ENCODE results near the gene TYW1.
"Not testable (repeated sequence)": the region's sequence is repeated elsewhere in the genome, so short reads cannot be mapped to it uniquely, and the experiment has no call there.

The TYW1 gene

GRCh38 chr7:67184912-67185659, 188.5 kb downstream of the TYW1 start:
- H3K9me3 ChIP-seq (ENCODE audit: control insufficient read depth in 2 of 2, low read length in 2 of 2); H3K9ac ChIP-seq (ENCODE audit: low read depth in 1 of 2, low read length in 2 of 2); H3K36me3 ChIP-seq (ENCODE audit: control insufficient read depth in 2 of 2, insufficient read depth in 2 of 2, low read length in 2 of 2); H3K4me3 ChIP-seq (ENCODE audit: low read length in 2 of 2); H3K27ac ChIP-seq (ENCODE audit: low read depth in 2 of 2, low read length in 2 of 2); H3K27me3 ChIP-seq (ENCODE audit: control insufficient read depth in 2 of 2, insufficient read depth in 2 of 2, low read length in 2 of 2); H3K4me1 ChIP-seq (ENCODE audit: control insufficient read depth in 2 of 2, insufficient read depth in 2 of 2, low read length in 2 of 2): not testable (repeated sequence)

GRCh38 chr7:67185660-67186129, 189.1 kb downstream of the TYW1 start:
- not testable (repeated sequence) for H3K9ac ChIP-seq (ENCODE audit: low read depth in 1 of 2, low read length in 2 of 2); H3K9me3 ChIP-seq (ENCODE audit: control insufficient read depth in 2 of 2, low read length in 2 of 2); H3K27me3 ChIP-seq (ENCODE audit: control insufficient read depth in 2 of 2, insufficient read depth in 2 of 2, low read length in 2 of 2); H3K4me3 ChIP-seq (ENCODE audit: low read length in 2 of 2); H3K27ac ChIP-seq (ENCODE audit: low read depth in 2 of 2, low read length in 2 of 2); H3K36me3 ChIP-seq (ENCODE audit: control insufficient read depth in 2 of 2, insufficient read depth in 2 of 2, low read length in 2 of 2); H3K4me1 ChIP-seq (ENCODE audit: control insufficient read depth in 2 of 2, insufficient read depth in 2 of 2, low read length in 2 of 2)

GRCh38 chr7:67189160-67189559, 192.5 kb downstream of the TYW1 start:
- H3K27me3 ChIP-seq (ENCODE audit: control insufficient read depth in 2 of 2, insufficient read depth in 2 of 2, low read length in 2 of 2) = not testable (repeated sequence)

GRCh38 chr7:67189801-67190465, 193.3 kb downstream of the TYW1 start:
- H3K27ac ChIP-seq (ENCODE audit: low read depth in 2 of 2, low read length in 2 of 2); H3K4me1 ChIP-seq (ENCODE audit: control insufficient read depth in 2 of 2, insufficient read depth in 2 of 2, low read length in 2 of 2); H3K9me3 ChIP-seq (ENCODE audit: control insufficient read depth in 2 of 2, low read length in 2 of 2); H3K27me3 ChIP-seq (ENCODE audit: control insufficient read depth in 2 of 2, insufficient read depth in 2 of 2, low read length in 2 of 2); H3K9ac ChIP-seq (ENCODE audit: low read depth in 1 of 2, low read length in 2 of 2); H3K36me3 ChIP-seq (ENCODE audit: control insufficient read depth in 2 of 2, insufficient read depth in 2 of 2, low read length in 2 of 2); H3K4me3 ChIP-seq (ENCODE audit: low read length in 2 of 2): not testable (repeated sequence)

More at GRCh38 chr7:67189160-67189559, 192.5 kb downstream of the TYW1 start:
- not testable (repeated sequence) for H3K9me3 ChIP-seq (ENCODE audit: control insufficient read depth in 2 of 2, low read length in 2 of 2); H3K9ac ChIP-seq (ENCODE audit: low read depth in 1 of 2, low read length in 2 of 2); H3K4me1 ChIP-seq (ENCODE audit: control insufficient read depth in 2 of 2, insufficient read depth in 2 of 2, low read length in 2 of 2); H3K27ac ChIP-seq (ENCODE audit: low read depth in 2 of 2, low read length in 2 of 2); H3K4me3 ChIP-seq (ENCODE audit: low read length in 2 of 2); H3K36me3 ChIP-seq (ENCODE audit: control insufficient read depth in 2 of 2, insufficient read depth in 2 of 2, low read length in 2 of 2)

- not testable (repeated sequence) for H3K27me3 ChIP-seq (ENCODE audit: control insufficient read depth in 2 of 2, insufficient read depth in 2 of 2, low read length in 2 of 2); H3K4me1 ChIP-seq (ENCODE audit: control insufficient read depth in 2 of 2, insufficient read depth in 2 of 2, low read length in 2 of 2); H3K4me3 ChIP-seq (ENCODE audit: low read length in 2 of 2); H3K9me3 ChIP-seq (ENCODE audit: control insufficient read depth in 2 of 2, low read length in 2 of 2); H3K9ac ChIP-seq (ENCODE audit: low read depth in 1 of 2, low read length in 2 of 2); H3K36me3 ChIP-seq (ENCODE audit: control insufficient read depth in 2 of 2, insufficient read depth in 2 of 2, low read length in 2 of 2); H3K27ac ChIP-seq (ENCODE audit: low read depth in 2 of 2, low read length in 2 of 2)
Observed at GRCh38 chr7:67191002-67191720, 194.5 kb downstream of the TYW1 start.

GRCh38 chr7:67192123-67192702, 195.6 kb downstream of the TYW1 start:
- H3K9ac ChIP-seq (ENCODE audit: low read depth in 1 of 2, low read length in 2 of 2) = not testable (repeated sequence)

GRCh38 chr7:67192889-67193613, 196.4 kb downstream of the TYW1 start:
- not testable (repeated sequence) for H3K9ac ChIP-seq (ENCODE audit: low read depth in 1 of 2, low read length in 2 of 2); H3K36me3 ChIP-seq (ENCODE audit: control insufficient read depth in 2 of 2, insufficient read depth in 2 of 2, low read length in 2 of 2); H3K27ac ChIP-seq (ENCODE audit: low read depth in 2 of 2, low read length in 2 of 2); H3K27me3 ChIP-seq (ENCODE audit: control insufficient read depth in 2 of 2, insufficient read depth in 2 of 2, low read length in 2 of 2); H3K4me3 ChIP-seq (ENCODE audit: low read length in 2 of 2); H3K4me1 ChIP-seq (ENCODE audit: control insufficient read depth in 2 of 2, insufficient read depth in 2 of 2, low read length in 2 of 2); H3K9me3 ChIP-seq (ENCODE audit: control insufficient read depth in 2 of 2, low read length in 2 of 2)

More at GRCh38 chr7:67192123-67192702, 195.6 kb downstream of the TYW1 start:
- not testable (repeated sequence) for H3K4me1 ChIP-seq (ENCODE audit: control insufficient read depth in 2 of 2, insufficient read depth in 2 of 2, low read length in 2 of 2); H3K36me3 ChIP-seq (ENCODE audit: control insufficient read depth in 2 of 2, insufficient read depth in 2 of 2, low read length in 2 of 2); H3K27me3 ChIP-seq (ENCODE audit: control insufficient read depth in 2 of 2, insufficient read depth in 2 of 2, low read length in 2 of 2); H3K4me3 ChIP-seq (ENCODE audit: low read length in 2 of 2); H3K9me3 ChIP-seq (ENCODE audit: control insufficient read depth in 2 of 2, low read length in 2 of 2); H3K27ac ChIP-seq (ENCODE audit: low read depth in 2 of 2, low read length in 2 of 2)

GRCh38 chr7:67196176-67196575, 199.5 kb downstream of the TYW1 start:
- not testable (repeated sequence) for H3K4me3 ChIP-seq (ENCODE audit: low read length in 2 of 2); H3K27me3 ChIP-seq (ENCODE audit: control insufficient read depth in 2 of 2, insufficient read depth in 2 of 2, low read length in 2 of 2); H3K27ac ChIP-seq (ENCODE audit: low read depth in 2 of 2, low read length in 2 of 2); H3K9ac ChIP-seq (ENCODE audit: low read depth in 1 of 2, low read length in 2 of 2); H3K36me3 ChIP-seq (ENCODE audit: control insufficient read depth in 2 of 2, insufficient read depth in 2 of 2, low read length in 2 of 2); H3K4me1 ChIP-seq (ENCODE audit: control insufficient read depth in 2 of 2, insufficient read depth in 2 of 2, low read length in 2 of 2); H3K9me3 ChIP-seq (ENCODE audit: control insufficient read depth in 2 of 2, low read length in 2 of 2)

- not testable (repeated sequence) for H3K9me3 ChIP-seq (ENCODE audit: control insufficient read depth in 2 of 2, low read length in 2 of 2); H3K27me3 ChIP-seq (ENCODE audit: control insufficient read depth in 2 of 2, insufficient read depth in 2 of 2, low read length in 2 of 2); H3K4me1 ChIP-seq (ENCODE audit: control insufficient read depth in 2 of 2, insufficient read depth in 2 of 2, low read length in 2 of 2); H3K4me3 ChIP-seq (ENCODE audit: low read length in 2 of 2); H3K9ac ChIP-seq (ENCODE audit: low read depth in 1 of 2, low read length in 2 of 2); H3K36me3 ChIP-seq (ENCODE audit: control insufficient read depth in 2 of 2, insufficient read depth in 2 of 2, low read length in 2 of 2); H3K27ac ChIP-seq (ENCODE audit: low read depth in 2 of 2, low read length in 2 of 2)
Observed at GRCh38 chr7:67198865-67199526, 202.4 kb downstream of the TYW1 start.
